ENCODE results near the gene SGIP1.

SGIP1 gene

GRCh38 chr1:66521721-66522365 is 12.1 kb upstream of the SGIP1 start:
- no peak for DNase-seq

GRCh38 chr1:66523562-66523961 is 10.4 kb upstream of the SGIP1 start:
- no peak for DNase-seq

- no peak for DNase-seq
Observed at GRCh38 chr1:66525086-66525485, 8.9 kb upstream of the SGIP1 start.

GRCh38 chr1:66526036-66526435 is 7.9 kb upstream of the SGIP1 start:
- no peak for DNase-seq

- no peak for DNase-seq
Observed at GRCh38 chr1:66526991-66527390, 7.0 kb upstream of the SGIP1 start.

- DNase-seq: no peak
Observed at GRCh38 chr1:66527686-66528085, 6.3 kb upstream of the SGIP1 start.

- no peak for DNase-seq
Observed at GRCh38 chr1:66528580-66528979, 5.4 kb upstream of the SGIP1 start.

GRCh38 chr1:66532214-66532613 is 1.7 kb upstream of the SGIP1 start:
- no peak for DNase-seq

- DNase-seq: no peak
Observed at GRCh38 chr1:66532798-66533783, 862 bp upstream of the SGIP1 start.

- DNase-seq: no peak
Observed at GRCh38 chr1:66535061-66535460, 1.1 kb downstream of the SGIP1 start.

- DNase-seq: no peak
Observed at GRCh38 chr1:66535853-66536252, 1.9 kb downstream of the SGIP1 start.

- no peak for DNase-seq
Observed at GRCh38 chr1:66537718-66538117, 3.8 kb downstream of the SGIP1 start.

- no peak for DNase-seq
Observed at GRCh38 chr1:66539491-66539890, 5.5 kb downstream of the SGIP1 start.

GRCh38 chr1:66540434-66541032 is 6.6 kb downstream of the SGIP1 start:
- DNase-seq: no peak

- DNase-seq: no peak
Observed at GRCh38 chr1:66542314-66542713, 8.4 kb downstream of the SGIP1 start.

- no peak for DNase-seq
Observed at GRCh38 chr1:66542811-66543767, 9.1 kb downstream of the SGIP1 start.

- DNase-seq: no peak
Observed at GRCh38 chr1:66546047-66546810, 12.3 kb downstream of the SGIP1 start.

- no peak for DNase-seq
Observed at GRCh38 chr1:66549017-66549416, 15.1 kb downstream of the SGIP1 start.

- DNase-seq: no peak
Observed at GRCh38 chr1:66550243-66550642, 16.3 kb downstream of the SGIP1 start.

- no peak for DNase-seq
Observed at GRCh38 chr1:66552287-66552686, 18.3 kb downstream of the SGIP1 start.

- no peak for DNase-seq
Observed at GRCh38 chr1:66552829-66553228, 18.9 kb downstream of the SGIP1 start.

- DNase-seq: no peak
Observed at GRCh38 chr1:66553846-66554245, 19.9 kb downstream of the SGIP1 start.
